ENCODE measurements around the gene LRRC45.

Gene LRRC45

DNA sequence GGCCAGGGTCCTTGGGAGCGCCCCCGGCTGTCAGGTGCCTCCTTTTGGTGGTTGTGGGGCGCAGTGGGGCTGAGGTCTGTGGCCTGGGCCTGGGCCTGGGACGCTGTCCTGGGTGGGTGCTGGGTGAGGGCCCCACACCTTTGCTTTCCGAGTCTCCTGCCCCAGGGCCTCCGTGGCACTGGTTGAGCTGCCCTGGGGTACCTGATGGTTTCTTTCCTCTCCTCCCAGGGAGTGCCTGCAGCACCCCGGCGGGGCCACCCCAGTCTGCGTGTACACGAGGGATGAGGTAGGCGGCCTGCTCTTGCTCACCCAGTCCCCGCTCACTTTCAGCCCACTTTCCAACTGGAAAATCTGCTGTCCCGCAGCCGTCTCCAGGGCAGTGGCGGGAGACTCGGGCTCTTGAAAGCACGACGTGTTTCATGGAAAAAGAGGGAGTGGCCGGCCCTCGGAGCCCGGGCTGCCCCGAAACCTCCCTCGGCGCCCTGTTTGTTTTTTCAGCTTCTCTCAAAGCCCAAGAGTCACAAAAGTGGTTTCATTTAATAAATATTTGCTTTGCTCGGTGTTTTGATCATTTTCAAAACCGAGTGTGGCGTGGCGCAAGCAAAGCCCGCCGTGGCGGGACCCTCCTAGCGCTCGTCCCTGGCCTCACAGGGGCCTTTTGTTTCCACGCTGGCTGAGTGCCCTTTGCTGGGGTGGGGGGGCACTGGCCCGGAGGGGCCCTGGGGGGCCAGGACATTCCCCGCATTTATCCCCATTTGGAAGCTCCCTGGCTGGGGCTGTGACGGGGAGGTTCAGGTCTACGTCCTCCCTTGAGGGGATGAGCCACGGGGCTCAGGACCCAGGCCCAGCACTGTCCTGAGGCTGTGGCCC is 28.3 kb upstream of the LRRC45 start:
- no peak for DNase-seq

DNA sequence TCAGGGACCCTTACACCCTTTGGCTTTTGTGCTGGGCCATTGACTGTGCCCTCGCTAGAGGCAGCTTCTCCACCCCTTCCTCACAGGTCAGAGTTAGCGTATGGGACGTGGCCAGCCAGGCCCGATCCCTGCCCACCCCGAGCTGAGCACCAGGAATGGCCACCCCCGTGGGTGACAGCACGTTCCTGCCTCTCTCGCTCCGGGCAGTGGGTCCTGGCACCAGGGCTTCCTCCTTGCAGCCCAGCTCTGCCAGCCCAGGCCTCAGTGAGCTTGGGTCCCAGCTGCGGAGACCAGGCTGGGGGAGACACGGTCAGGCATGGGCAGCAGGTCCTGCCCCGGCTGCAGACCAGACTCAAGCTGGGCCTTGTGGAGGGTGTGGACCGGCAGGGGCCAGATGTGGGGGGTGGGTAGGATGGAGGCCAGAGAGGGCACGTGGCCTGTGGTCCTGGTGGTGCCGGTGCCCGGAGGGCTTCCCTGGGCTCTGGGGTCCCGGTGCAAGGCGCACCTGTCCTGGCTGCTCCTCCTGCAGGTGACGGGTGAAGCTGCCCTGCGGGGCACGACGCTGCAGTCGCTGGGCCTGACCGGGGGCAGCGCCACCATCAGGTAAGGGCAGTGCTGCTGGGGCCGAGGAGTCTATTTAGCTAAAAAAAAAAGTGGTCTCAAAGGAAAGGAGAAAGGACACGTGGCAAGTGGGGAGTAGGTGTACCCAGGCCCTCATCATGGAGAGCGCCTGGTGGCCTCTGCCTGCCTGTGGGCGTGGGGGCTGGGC is 27.5 kb upstream of the LRRC45 start:
- DNase-seq, result no peak

DNA sequence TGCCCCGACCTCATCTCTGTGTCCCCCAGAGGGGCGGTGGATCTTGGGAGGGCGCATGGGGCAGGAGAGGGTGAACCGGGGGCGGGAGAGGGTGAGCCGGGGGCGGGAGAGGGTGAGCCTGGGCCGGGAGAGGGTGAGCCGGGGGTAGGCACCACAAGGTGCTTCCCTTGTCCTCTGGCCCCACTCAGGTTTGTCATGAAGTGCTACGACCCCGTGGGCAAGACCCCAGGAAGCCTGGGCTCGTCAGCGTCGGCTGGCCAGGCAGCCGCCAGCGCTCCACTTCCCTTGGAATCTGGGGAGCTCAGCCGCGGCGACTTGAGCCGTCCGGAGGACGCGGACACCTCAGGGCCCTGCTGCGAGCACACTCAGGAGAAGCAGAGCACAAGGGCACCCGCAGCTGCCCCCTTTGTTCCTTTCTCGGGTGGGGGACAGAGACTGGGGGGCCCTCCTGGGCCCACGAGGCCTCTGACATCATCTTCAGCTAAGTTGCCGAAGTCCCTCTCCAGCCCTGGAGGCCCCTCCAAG is 26.8 kb upstream of the LRRC45 start:
- DNase-seq, result no peak

DNA sequence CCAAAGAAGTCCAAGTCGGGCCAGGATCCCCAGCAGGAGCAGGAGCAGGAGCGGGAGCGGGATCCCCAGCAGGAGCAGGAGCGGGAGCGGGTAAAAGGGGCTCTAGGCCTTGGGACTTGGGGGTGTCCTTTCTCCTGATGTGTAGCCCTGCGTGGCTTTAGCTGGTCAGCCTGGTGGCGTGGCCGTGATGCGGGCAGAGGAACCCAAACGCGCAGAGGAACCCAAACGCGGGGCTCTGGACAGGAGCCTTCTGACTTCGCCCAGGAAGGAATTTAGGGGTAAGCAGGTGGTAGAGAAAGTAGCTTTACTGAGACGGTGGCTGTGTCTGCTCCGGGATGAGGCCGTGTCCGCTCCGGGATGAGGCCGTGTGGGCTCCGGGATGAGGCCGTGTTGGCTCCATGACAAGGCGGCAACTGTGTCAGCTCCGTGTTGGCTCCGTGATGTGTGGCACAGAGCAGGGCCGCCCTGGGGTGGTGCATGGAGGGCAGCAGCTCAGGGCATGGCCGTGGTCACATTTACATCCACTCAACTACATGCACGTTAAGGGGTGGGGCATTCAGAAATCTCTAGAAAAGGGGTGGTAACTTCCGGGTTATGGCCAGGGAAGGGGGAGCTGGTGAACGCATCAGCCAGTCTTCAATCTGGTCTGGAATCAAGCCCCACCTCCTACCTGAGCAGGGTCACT is 26.2 kb upstream of the LRRC45 start:
- no peak for DNase-seq

DNA sequence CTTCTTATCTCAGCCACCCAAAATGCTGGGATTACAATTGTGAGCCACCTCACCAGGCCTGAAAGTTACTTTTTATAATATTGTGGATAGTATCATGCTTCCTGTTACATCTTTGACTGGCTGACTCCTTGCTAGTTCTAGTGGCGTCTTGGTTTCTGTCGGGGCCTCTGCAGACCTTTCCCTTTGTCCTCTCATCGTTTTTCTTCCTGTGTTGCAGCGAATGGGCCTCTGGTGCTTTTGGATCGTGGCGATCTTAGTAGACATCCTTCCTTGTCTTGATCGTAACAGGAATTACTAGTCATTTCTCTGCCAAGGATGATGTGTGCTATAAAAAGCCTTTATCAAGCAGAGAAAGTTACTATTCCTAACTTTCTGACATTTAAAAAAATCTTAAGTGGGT is 24.9 kb upstream of the LRRC45 start:
- no peak for DNase-seq

DNA sequence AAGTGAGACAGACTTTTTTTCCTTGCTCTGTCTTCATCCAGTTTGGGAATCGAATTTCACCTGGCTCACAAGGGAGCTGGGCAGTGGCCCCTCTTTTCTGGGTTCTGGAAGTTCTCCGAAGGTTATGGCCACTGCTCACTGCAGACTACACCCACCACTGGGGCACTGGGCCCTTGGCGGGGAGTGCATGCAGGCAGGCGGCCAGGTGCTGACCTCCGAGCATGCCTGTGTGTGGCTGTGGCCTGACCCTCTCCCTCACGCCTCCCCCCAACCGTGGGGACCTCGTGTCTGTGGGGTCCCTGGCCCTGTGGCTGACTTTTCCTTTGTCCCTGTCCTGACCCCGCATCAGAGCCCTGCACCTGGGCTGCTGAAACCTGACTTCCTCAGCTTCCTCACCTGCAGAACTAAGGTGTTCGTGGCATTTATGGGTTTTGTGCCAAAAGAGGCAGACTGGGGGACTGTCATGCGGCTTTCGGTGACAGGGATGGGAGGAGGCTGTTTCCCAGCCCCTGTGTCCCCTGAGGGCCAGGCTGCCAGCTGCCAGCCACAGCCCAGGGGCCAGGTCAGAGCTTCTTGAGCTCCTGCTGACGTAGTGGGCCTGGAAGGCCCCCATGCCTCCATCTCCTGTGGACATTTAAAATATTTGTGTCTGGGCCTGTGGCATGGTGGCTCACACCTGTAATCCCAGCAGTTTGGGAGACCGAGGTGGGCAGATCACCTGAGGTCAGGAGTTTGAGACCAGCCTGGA is 24.2 kb upstream of the LRRC45 start:
- no peak for DNase-seq

DNA sequence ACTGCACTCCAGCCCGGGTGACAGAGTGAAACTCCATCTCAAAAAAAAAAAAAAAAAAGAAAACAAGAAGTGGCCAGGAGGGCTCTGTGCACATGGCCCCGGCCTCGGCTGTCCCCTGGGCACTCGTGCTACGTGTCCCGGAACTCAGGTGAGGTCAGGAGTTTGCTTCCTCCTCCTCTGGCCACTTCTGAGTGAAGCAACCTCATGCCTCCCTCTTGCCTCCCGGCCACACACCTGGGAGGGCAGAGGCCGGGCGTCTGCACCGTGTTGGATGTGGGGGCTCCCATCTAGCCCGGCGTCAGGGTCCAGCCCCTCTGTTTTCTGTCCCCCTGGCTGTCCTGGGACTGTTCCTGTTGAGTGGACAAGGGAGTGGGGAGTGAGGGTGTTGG is 23.5 kb upstream of the LRRC45 start:
- DNase-seq, result no peak

DNA sequence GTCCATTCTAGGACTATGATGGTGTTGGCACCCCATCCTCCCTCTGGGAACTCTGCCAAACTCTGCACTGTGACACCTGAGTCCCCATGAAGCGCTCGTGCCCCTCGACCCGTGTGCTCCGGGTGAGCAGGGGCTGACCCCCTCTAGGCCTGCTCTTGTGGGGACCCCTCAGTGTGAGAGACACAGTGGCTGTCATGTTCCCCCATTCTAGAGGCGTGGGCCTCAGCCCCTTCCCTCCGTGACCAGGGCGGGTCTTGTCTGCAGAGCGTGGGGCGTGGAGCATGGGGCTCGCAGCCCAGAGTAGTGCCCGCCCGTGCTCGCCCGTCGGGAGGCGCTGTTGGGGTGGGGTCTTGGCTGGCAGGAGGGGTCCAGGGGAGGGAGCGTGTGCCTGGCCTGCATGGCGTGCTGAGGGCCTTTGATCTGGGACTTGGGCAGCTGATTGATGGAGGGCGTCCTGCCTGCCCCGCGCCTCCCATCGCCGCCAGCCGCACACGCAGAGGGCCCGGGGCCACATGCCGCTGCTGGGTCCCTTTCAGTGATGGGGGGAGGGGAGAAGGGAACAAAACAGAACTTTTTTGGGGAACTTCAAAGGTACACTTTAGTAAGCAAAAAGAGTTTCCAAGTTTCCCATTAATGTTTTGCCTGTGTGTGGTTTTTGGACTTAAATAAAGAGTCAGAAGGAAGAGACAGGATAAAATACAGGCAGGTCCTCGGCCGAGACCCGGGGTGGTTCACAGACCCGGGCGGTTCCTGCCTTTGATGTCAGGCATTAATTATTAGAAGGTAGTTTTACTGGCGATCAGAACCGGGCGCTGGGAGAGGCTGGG is 22.9 kb upstream of the LRRC45 start:
- DNase-seq, result no peak

DNA sequence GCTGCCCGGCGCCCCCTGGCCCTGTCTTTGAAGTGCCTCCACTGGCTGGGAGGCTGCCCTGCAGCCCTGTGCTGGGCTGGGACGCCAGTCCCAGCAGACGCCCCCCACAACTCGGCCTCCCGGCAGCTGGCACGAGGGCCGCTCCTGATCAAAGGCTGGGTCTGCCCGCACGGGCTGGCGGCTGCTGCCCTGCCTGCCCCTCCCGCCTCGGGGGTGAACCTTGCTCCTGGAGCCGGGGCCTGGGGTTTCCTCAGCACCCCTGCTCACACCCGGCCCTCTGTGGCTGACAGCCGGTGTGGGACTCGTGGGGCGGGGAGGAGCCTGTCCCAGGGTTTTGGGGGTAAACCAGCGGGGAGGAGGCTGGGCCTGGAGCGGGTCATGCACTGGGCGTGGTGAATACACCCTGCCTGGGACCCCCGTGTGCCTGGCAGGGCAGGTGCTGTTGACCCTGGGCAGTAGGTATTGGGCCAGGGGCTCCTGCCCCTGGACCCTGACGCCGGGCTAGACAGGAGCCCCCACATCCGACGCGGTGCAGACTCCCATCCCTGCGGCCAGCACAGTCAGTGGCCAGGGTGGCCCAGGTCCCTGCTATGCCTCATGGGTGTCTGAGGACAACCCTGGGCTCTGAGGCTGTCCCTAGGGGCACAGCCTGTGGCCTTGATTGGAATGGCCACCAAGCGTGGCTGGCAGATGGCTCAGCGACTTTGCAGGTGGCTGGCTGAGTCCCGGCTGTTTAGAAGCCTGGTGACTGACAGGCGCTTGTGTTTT is 22.1 kb upstream of the LRRC45 start:
- DNase-seq, result no peak

DNA sequence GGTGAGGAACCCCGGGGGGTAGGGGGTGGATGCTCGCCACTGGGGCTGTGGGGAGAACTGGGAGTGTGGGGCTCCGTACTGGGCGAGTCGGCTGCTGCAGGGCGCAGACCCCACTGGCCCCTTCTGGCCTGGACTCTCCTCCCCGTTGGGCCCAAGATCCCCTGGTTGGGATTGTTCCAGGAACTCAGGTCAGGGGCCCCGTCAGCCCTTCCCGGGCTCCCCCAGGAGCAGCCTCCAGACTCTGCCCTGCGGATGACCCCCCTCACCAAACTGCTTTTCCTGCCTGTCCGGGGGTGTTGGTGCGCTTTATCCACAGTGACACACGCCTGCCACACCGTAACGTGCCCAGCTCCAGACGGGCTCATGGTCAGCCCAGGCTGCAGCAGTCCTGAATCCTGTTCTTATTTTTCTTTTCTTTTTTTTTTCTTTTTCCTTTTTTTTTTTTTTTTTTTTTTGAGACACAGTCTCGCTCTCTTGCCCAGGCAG is 21.5 kb upstream of the LRRC45 start:
- DNase-seq, result no peak

DNA sequence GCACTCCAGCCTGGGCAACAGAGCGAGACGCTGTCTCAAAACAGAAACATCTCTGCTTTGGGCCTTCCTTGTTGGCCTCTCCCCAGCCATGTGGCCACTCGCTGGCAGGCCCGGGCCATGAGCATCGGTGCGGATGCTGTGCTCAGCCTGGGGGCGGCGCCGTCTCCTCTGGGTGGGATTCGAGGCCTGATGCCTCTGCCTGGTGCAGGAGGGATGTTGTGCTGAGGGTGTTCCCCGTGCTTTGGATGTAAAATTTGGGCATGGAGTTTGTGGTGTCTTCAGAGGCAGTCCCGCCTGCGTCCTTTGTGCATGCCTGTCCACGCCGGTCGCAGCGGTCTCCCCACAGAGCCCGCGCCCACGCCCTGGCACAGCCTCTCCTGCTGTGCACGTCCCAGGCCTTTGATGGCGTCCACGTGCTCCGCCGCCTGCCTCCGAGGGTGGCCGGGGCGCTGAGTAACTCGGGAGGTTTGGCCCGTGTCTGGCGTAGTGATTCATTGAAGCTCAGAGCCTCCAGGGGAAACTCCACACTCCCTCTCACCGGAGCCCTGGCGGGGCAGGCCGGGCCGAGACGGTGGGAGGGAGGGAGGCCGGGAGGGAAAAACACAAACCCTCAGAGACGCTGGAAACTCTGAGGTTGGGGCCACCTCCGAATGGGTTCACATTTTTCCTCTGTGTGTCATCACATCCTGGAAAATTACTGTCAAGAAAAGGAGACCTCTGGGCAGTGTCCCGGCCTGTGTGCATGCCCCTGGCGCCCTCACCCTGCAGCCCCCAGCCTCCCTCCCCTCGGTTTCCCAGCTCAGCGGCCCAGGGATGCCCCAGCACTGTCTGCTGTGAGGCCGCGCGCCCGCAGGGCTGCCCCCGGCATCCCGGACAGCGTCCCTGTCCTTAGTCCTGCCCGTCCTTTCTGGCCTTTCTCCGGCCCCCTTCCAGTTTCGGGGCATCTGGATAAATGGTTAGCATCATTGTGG is 19.4 kb upstream of the LRRC45 start:
- DNase-seq, result no peak

DNA sequence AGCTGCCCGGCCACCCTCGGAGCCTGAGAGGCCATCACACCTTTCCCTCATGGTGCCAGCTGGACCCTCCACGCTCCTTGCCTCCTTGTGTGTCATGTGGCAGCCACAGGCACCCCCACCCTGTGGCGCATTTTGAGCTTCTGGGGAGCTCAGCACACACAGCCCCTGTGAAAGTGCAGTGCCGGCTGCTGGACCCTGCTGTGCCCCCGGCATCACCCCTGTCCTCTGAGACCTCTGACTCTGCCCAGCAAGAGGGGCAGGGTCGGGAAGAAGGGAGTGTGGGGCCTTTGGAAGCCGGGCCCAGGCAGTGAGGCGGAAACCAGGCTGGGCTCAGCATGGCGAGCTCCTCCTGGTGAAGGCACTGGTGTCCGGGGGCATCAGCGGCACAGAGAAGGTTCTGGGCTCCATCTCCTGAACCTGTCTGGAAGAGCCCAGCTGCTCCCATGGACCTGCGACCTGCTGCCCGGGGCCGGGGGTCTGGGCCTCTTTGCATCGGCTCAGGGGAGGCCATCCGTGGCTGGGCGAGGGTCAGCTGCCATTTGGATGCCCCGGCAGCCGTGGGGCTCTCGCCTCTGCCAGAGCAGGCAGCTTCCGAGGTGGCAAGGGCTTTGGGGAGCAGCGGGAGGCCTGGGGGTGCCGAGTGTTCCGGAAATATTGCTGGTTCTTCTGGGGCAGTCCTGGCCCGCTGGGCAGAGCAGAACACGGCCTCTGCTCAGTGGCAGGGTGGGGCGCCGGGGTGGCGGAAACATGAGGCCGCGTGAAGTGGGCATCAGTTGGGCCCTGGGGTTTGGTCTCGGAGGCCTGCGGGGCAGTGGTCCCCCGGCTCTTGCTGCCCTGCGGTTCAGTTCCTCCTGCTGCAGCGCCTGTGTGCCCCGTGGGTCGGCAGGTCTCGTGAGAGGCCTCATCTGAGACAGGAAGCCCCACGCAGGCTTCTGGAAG is 18.3 kb upstream of the LRRC45 start:
- no peak for DNase-seq

DNA sequence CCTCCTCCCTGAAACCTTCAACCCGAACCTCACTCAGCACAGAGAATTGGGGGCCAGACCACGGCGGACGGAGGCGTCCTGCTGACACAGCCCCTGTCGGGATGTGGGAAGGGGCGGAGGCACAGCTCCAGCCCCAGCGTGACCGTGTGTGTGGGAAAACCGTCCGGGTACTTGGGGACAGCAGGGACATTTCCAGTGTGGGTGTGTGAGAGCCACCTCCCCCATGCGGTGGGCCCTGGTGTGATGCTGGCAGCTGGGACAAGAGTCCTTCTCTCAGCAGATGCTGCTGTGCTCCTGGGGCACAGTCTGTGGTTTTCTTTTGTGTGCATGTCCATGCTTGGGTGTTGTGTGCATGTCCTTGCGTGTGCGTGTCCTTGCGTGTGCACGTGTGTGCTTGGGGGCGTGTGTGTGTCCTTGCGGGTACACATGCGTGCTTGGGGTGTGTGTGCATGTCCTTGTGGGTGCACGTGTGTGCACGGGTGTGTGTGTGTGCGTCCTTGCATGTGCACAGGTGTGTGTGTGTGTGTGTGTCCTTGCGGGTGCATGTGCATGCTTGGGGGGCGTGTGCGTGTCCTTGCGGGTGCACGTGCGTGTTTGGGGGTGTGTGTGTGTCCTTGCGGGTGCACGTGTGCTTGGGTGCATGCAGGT is 17.3 kb upstream of the LRRC45 start:
- DNase-seq, result no peak

DNA sequence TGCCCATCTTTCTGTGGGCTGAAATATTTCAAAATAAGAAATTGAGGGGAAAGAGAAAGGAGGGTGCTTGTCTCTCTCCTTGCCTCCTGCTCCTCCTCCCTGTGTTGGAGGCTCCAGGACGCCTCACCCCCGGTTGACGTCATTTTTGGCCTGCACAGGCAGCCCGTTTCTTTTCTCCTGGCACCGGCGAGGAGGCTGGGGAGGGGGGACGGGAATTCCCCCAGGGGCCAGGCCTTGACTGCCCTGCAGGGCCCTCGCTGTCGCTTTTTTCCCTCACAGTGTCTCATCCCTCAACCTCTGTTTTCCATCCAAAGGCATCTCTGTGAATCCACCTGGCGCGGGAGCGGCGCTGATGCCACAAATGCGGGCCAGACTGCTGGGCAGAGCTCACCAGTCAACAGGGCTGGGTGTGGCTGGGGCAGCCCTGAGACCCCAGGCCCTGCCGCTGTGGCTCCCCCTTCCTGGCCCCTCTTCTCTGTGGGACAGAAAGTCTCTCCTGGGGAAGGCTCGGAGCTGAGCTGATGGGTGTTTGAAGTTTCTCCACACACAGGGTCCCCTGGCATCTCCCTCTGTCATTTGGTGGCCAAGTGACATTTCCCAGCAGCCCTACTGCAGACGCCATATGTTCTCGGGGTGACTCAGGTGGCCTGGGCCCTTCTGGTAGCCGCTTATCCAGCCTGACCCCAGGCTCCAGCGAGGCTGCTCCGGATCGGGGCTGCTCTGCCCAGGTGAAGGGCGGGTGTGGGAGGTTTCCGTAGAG is 16.5 kb upstream of the LRRC45 start:
- DNase-seq, result no peak

DNA sequence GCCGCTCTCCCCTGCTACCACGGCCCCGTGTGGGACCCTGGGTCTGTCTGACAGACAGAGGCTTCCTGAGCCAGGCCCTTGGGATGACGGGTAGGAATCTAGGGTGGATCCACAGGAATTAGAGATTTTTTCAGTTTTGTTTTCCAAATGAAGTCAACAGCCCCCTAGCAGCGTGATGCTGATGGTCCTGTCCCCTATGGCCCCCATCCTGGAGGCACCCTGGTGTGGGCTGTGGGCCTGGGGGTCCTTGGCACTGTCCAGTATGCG is 15.9 kb upstream of the LRRC45 start:
- DNase-seq, result no peak

DNA sequence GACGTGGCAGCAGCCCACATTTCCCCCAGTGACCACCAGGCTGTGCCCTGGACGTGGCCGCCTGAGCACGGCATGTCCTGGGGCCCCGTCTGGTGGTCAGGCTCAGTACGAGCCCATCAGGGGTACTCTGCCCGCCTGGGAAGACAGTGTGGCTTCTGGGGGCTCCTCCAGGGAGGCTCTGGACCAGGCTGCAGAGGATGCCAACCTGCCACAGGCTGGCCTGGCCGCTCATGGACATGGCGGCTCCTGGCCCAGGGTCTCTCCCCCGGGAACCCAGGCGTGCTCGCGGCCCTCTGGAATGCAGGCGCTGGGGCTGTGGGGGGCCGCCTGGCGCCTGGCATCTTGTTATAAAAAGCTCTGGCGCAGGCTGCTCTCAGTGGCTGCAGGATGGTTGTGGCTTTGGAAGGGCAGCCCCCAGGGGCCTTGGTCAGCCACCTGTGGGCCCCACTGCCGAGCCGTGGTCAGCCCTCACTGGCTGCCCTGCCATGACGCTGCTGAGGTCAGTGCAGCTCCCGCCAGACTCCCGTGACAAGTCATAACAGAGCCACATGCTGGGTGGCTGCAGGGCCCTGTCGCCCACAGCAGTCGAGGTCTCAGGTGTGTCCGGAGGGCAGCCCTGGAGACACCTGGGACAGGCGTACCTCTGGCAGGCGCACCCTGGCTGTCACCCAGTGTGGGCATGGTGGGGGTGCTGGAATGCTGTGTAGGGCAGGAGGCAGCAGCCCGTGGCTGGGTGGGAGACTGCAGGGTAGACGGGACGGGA is 15.4 kb upstream of the LRRC45 start:
- DNase-seq, result no peak
